ENCODE data around the gene TACC2.

GRCh38 chr10:122157451-122157850 is 168.5 kb downstream of the TACC2 start:
- TF ChIP-seq CTCF (IDR thresholded peaks at IDR 0.05): no peak
- TF ChIP-seq POLR2A (IDR thresholded peaks at IDR 0.05): no peak
